ENCODE results near the gene EEF2K.
"Not testable (repeated sequence)": the region's sequence is repeated elsewhere in the genome, so short reads cannot be mapped to it uniquely, and the experiment has no call there.

The EEF2K gene

GRCh38 chr16:22206013-22206841, at the start of gene EEF2K:
Gene EEF2K (plus strand): TSS chr16:22206278. CDS start chr16:22225730, 19,452 bp downstream.
- peak; percentile 95 for DNase-seq

GRCh38 chr16:22161401-22161800, 44.7 kb upstream of the EEF2K start:
- no peak for DNase-seq

DNA sequence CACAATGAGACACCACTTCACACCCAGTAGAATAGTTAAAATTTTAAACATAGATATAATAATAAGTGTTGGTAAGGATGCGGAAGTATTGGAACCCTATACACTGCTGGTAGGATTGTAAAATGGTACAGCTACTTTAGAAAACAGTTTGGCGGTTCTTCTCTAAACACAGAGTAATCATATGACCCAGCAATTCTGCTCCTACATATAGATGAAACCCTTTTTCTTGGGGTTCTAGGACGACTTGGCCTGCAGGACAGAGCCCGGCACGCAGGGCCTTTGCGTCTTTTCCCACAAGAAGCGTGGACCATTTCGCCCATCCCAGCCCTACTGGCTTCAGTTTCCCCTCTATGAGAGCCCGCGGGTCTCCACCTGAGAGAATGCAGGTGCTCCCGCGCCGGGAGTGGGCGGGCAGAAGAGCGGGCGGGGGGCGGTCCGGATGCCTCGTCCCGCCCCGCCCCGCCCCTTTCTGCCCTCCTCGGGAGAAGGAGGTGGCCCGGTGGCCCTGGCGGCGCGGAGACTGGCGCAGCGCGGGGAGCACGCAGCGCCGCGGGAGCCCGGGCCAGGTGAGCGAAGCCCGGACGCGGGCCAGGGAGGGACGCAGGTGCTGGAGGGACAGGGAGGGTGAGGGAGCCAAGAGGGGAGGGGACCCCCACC, 44.0 kb upstream of the EEF2K start, which contains the start of gene SDR42E2:
Gene SDR42E2 (plus strand): TSS at position 508 of the 657 bp plus-strand sequence. CDS start 3,077 bp downstream, outside the sequence.
- DNase-seq: no peak

GRCh38 chr16:22162656-22163009, 43.4 kb upstream of the EEF2K start:
- DNase-seq: no peak

DNA sequence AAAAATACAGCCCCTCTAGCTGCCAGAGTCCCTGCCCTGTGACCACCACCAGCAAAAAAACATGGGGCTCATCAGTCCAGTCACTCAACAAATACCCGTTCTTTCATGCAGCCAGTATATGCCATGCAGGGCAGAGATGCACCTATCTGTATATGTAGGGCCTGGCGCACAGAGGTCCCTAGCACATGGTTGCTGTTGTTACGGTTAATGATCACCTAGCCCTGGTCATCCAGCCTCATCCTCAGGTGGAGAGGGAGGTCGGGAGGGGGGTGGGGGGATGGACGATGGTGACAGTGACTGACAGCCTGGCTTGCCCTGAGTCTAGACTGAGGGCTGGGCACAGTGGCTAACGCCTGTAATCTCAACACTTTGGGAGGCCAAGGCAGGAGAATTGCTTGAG, 42.3 kb upstream of the EEF2K start:
- no peak for DNase-seq

GRCh38 chr16:22164482-22164881, 41.6 kb upstream of the EEF2K start:
- DNase-seq: no peak

DNA sequence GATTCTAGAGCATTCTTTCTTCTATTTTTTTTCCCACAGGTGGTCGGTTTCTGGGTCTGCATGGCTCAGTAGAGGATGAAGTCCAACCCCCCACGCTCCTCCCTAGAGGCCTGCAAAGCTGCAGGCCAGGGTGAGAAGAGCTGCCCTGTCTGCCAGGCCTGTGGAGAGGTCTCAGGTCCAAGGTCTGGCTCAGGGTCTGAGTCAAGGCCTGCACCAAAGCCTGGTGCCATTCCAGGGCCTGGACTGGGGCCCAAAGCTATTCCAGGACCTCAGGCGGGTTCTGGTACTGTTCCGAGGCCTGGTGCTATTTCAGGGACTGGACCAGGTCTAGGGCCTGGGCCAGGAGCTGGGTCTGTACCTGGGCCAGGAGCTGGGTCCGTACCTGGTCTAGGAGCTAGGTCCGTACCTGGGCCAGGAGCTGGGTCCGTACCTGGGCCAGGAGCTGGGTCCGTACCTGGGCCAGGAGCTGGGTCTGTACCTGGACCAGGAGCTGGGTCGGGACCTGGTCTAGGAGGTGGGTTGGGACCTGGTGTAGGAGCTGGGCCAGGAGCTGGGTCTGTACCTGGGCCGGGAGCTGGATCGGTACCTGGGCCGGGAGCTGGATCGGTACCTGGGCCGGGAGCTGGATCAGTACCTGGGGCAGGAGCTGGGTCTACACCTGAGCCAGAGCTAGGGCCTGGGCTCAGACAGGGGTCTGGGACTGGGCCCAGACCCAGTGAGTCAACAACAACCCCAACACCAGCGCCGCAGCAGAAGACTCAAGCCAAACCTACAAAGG, 40.4 kb upstream of the EEF2K start:
- no peak for DNase-seq

- DNase-seq: no peak
Measured at GRCh38 chr16:22171953-22172352, 34.1 kb upstream of the EEF2K start.

- not testable (repeated sequence) for DNase-seq
Measured at GRCh38 chr16:22172642-22173041, 33.4 kb upstream of the EEF2K start.

DNA sequence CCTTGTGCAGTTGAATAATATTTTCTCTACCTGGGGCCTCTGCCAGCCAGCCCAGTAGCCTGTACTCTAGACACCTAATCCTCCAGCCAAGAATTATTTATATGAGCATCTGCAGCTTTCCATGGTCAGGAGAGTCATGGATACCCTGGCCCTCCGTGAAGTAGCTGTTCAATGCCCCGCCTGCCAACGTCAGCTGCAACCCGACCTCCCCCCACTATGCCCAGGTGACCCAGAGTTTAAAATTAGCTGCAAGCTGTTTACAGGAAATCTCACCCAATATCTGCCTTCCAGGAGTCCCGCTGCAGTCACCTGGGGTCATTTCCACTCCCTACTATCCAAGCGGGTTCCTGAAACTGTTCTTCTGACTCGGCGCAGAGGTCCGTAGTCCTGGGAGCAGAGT, 31.4 kb upstream of the EEF2K start:
- no peak for DNase-seq

GRCh38 chr16:22177968-22178930, 27.8 kb upstream of the EEF2K start:
- no peak for DNase-seq

DNA sequence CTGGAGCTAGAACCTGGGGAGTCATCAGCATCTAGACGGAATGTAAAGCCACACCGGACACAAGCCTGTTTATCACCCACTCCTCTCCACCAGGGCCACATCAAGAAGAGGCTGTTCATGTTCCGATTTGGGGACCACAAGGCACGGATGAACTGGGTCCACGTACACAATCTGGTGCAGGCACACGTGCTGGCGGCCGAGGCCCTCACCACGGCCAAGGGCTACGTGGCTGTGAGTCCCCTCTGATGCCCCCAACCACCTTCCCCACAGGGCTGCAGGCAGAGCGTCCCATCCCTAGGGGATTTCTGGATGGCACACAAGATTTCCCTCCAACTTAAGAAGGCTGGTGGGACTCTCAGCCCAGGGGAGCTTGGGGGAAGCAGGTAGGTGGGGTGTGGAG, 24.7 kb upstream of the EEF2K start:
- no peak for DNase-seq

GRCh38 chr16:22181843-22182242, 24.2 kb upstream of the EEF2K start:
- no peak for DNase-seq

DNA sequence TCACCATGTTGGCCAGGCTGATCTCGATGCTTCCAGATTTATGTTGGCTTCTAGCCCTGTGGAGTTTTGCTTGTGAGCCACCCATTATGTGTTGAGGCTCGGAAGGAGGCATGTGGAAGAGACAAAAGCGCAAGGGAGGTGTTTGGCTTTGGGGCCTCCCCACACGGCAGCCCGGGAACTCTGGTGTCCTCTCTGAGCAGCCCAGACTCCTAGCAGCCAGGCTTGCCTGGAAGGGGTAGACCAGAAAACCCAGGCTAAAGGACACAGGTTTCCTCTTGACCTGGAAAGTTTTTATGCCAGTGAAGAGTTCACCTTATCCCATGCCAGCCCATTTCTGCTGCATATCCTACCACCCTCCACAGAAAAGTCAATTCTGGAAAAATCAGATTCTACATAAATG, 22.7 kb upstream of the EEF2K start:
- no peak for DNase-seq

- DNase-seq: no peak
Measured at GRCh38 chr16:22183901-22184614, 22.0 kb upstream of the EEF2K start.

GRCh38 chr16:22184615-22184968, 21.5 kb upstream of the EEF2K start:
- DNase-seq: no peak

- DNase-seq: no peak
Measured at GRCh38 chr16:22186517-22186916, 19.6 kb upstream of the EEF2K start.

- no peak for DNase-seq
Measured at GRCh38 chr16:22188267-22188594, 17.8 kb upstream of the EEF2K start.

DNA sequence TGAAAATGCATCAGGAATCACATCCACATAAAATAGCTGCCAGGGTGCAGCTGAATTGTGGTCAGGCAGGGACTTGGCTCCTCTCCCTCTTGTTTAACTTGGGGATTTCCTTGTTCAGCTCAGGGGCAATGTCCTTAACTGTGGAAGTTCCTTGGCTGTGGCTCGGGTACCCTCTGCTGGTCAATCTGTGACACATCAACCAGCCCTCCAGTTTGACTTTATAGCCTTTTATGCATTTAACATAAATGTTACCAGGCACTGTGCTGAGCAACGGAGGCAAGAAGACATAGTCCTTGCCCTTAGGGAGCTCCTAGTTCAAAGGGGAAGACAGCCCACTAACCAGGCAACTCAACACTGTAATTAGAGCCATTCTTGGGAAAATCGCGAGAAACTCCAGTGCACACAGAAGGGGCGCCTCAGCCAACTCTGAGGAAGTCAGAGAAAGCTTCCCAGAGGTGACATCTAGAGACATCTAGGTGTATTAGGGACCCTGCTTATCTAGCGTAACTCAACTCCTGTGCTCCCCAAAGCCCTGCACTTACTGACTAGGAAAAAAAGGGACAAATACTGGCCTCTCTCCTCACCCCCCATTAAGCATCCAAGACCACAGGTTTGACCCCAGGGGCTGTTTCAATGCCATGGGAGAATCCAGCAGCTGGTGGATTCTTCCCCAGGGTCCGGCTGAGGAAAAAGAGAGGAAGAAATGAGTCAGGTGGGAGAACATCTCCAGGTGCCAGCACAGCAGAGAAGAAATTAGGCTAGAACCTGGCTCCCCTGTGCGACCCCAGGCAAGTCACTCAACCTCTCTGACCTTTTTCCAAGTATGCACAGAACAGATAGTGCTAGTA, 17.3 kb upstream of the EEF2K start:
- peak; percentile 74 for DNase-seq

DNA sequence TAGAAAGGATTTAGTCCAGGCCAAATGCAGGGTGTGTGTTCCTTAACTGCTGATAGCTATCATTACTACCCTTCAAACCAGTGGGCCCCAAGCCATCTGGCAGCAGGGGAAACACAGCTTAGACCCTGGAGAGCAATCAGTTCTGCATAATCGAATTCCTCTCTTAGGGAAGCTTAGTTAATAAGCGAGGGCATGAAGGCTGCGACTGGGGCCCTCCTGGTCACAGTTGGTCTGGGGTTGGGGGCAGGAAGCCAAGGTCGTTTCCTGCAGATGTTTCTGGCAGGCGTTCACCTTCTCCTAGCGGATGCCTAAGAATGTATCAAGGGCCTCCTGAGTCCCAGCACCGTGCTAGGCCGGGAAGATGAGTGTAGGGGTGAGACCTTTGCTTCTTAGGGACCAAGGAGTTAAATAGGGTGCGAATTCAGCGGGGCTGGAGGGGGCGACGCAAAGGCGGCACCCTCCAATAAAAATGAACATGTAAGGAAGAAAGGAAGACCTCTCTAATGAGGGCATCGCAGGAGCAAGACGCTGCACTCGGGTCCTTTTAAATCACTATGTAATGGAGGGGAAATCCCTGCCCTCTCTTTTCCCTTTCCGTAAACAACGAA, 16.5 kb upstream of the EEF2K start:
- DNase-seq: no peak
